ENCODE data around the gene ISM2. TPM values are rescaled to one million over a fixed set of nuclear protein-coding genes. Genes with fewer than 3 reads are reported as not detected.

ISM2 gene
- total and polyA plus RNA-seq, 11 donors = 1.3 TPM; not detected in 10

- no peak for ATAC-seq
These were observed 45.2 kb upstream of the ISM2 start for GRCh38 chr14:77543637-77544334.

GRCh38 chr14:77543240-77543551, 44.6 kb upstream of the ISM2 start:
- peak overlapping the region in 7 of 12 donors; percentile 27 to 73 (median 43) for H3K27ac ChIP-seq
- no peaks in the 10 kb centered on the region for H3K27me3 ChIP-seq
- ATAC-seq = peak in 1 of 4 donors; percentile 16

More at GRCh38 chr14:77543637-77544334, 45.2 kb upstream of the ISM2 start:
- intact Hi-C loops (cut with DNase I) = loop anchor here in 7 of 10 donors (5.0 to 10.0 kb wide), 4 partner anchors 81 to 389 kb away; partner anchors contain the start of genes AHSA1 (in 1 of the 7) and VIPAS39 (in 1 of the 7)
- H3K27ac ChIP-seq = peak overlapping the region in 3 of 12 donors; percentile 27 to 73 (median 29)
- H3K36me3 ChIP-seq = peaks cover 0 to 59% (median 24%) of the 10 kb centered on the region in 9 donors
- H3K4me3 ChIP-seq = no peak overlapping the region
- no peak for DNase-seq
- H3K27me3 ChIP-seq = no peaks in the 10 kb centered on the region
- WGBS, 4 donors = 94 to 96% (median 95%) methylated on average over 3 of the region's 3 CpGs
- H3K4me1 ChIP-seq = peaks cover 0 to 28% (median 5%) of the 10 kb centered on the region in 12 donors
- H3K9me3 ChIP-seq = no peaks in the 10 kb centered on the region
- TF ChIP-seq, protein P1, sequence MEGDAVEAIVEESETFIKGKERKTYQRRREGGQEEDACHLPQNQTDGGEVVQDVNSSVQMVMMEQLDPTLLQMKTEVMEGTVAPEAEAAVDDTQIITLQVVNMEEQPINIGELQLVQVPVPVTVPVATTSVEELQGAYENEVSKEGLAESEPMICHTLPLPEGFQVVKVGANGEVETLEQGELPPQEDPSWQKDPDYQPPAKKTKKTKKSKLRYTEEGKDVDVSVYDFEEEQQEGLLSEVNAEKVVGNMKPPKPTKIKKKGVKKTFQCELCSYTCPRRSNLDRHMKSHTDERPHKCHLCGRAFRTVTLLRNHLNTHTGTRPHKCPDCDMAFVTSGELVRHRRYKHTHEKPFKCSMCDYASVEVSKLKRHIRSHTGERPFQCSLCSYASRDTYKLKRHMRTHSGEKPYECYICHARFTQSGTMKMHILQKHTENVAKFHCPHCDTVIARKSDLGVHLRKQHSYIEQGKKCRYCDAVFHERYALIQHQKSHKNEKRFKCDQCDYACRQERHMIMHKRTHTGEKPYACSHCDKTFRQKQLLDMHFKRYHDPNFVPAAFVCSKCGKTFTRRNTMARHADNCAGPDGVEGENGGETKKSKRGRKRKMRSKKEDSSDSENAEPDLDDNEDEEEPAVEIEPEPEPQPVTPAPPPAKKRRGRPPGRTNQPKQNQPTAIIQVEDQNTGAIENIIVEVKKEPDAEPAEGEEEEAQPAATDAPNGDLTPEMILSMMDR (IDR thresholded peaks at IDR 0.05) = no peak
- TF ChIP-seq POLR2A (IDR thresholded peaks at IDR 0.05) = no peak

DNA sequence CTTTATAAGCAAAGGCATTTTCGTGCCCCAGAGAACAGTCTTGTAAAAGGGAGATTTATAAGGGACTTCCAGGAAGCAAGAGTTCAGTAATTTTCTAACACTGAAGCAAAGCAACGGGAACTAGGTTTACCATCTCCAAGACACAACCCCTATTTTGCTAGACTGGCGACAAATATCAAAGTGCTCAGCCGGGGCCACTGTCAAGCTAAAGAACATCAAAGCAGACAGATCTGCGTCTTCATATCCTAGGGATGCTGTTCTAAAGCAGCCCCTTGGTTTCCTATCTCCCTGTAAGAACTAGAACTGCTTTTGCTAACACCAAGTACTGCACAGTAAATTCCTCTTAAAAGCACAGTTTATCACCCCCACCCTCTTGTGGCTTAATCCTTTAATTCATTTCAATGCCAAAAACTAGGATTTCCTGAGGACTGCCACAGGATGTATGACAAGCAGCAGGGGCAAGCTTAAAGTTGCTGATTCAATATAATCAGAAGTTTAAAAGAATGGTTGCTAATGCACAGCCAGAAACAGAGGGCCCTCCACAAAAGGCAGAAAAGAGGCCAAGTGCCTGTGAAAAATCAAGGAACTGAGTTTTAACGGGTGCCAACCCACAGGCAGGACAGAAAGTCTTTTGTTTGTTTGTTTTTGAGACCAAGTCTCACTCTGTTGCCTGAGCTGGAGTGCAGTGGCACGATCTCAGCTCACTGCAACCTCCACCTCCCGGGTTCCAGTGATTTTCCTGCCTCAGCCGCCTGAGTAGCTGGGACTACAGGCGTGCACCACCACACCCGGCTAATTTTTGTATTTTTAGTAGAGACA, 44.0 kb upstream of the ISM2 start:
- peak overlapping the region in 8 of 12 donors; percentile 27 to 73 (median 36) for H3K27ac ChIP-seq
- no peak for TF ChIP-seq POLR2A (IDR thresholded peaks at IDR 0.05)
- TF ChIP-seq, protein P1 (IDR thresholded peaks at IDR 0.05) = no peak
- H3K27me3 ChIP-seq = no peaks in the 10 kb centered on the region
- peaks cover 0 to 47% (median 12%) of the 10 kb centered on the region in 9 donors for H3K36me3 ChIP-seq
- H3K4me1 ChIP-seq = peaks cover 0 to 37% (median 5%) of the 10 kb centered on the region in 12 donors
- intact Hi-C loops (cut with DNase I) = loop anchor here in 7 of 10 donors (5.0 to 10.0 kb wide), 4 partner anchors 80 to 388 kb away; partner anchors contain the start of genes AHSA1 (in 1 of the 7) and VIPAS39 (in 1 of the 7)
- H3K4me3 ChIP-seq = no peak overlapping the region
- WGBS, 4 donors = 54 to 69% (median 63%) methylated on average over 11 of the region's 11 CpGs
- no peaks in the 10 kb centered on the region for H3K9me3 ChIP-seq
- ATAC-seq = peak in 2 of 4 donors; percentile 59 to 76
- no peak for DNase-seq

More at GRCh38 chr14:77543240-77543551, 44.6 kb upstream of the ISM2 start:
- H3K4me3 ChIP-seq = no peak overlapping the region
- H3K9me3 ChIP-seq = no peaks in the 10 kb centered on the region
- no peak for DNase-seq
- intact Hi-C loops (cut with DNase I) = loop anchor here in 7 of 10 donors (5.0 to 10.0 kb wide), 4 partner anchors 81 to 388 kb away; partner anchors contain the start of genes AHSA1 (in 1 of the 7) and VIPAS39 (in 1 of the 7)
- H3K36me3 ChIP-seq = peaks cover 0 to 53% (median 18%) of the 10 kb centered on the region in 9 donors
- WGBS, 4 donors = 68 to 74% (median 70%) methylated on average over 5 of the region's 5 CpGs
- peaks cover 0 to 31% (median 5%) of the 10 kb centered on the region in 12 donors for H3K4me1 ChIP-seq
- TF ChIP-seq POLR2A (IDR thresholded peaks at IDR 0.05) = no peak
- TF ChIP-seq, protein P1 (IDR thresholded peaks at IDR 0.05) = no peak
